ENCODE results near the gene MPV17.
"Not testable (repeated sequence)": the region's sequence is repeated elsewhere in the genome, so short reads cannot be mapped to it uniquely, and the experiment has no call there.

Gene MPV17

DNA sequence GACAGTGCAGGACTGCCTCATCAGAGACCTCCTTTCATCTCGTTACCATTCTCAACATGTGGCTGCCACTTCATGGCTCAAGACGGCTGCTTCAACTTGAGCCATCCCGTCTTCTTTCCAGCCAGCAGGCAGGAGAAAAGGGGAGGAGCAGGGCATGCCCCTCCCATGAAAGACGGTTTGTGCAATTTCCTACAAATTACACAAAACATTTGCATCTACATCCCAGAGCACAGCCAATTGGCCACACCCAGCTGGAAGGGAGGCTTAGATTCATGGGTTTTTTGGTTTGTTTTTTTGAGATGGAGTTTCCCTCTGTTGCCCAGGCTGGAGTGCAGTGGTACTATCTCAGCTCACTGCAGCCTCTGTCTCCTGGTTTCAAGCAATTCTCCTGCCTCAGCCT lies 26.4 kb downstream of the MPV17 start:
- no peak for DNase-seq

DNA sequence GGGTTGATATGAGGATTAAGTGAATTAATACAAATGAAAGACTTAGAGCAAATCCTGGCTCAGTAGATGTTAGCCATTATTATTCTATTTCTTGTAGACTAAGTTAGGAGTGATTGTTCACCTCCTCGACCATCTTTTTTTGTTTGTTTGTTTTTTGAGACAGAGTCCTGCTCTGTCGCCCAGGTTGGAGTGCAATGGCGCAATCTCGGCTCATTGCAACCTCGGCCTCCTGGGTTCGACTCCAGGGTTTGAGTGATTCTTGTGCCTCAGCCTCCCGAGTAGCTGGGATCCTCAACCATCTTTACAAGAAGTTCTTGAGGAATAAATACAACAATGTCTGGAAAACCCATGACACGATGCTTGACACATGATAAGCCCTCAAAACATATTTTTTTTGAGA lies 28.0 kb downstream of the MPV17 start:
- DNase-seq = no peak

GRCh38 chr2:27291865-27292264 lies 31.0 kb downstream of the MPV17 start:
- no peak for DNase-seq

- DNase-seq = no peak
Observed at GRCh38 chr2:27290549-27290948, 32.3 kb downstream of the MPV17 start.

- no peak for DNase-seq
Observed at GRCh38 chr2:27288610-27289009, 34.3 kb downstream of the MPV17 start.

DNA sequence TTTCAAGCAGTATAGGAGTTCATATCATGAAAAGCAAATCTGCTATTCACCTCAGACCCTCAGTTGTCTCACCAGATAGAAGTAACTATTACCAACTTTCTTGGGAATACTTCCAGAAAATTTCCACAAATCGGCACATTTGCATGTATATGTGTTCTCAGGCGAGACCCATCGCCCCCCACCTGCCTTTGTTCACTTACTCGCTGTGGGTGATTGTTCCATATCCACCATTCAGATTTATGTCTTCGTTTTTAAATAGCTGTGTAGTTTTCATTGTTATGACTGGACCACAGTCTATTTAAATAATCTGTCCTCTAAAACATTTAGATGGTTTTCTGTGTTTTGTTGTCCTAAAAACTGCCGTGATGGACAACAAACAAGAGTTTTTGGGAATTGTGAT lies 37.4 kb downstream of the MPV17 start:
- DNase-seq = no peak

DNA sequence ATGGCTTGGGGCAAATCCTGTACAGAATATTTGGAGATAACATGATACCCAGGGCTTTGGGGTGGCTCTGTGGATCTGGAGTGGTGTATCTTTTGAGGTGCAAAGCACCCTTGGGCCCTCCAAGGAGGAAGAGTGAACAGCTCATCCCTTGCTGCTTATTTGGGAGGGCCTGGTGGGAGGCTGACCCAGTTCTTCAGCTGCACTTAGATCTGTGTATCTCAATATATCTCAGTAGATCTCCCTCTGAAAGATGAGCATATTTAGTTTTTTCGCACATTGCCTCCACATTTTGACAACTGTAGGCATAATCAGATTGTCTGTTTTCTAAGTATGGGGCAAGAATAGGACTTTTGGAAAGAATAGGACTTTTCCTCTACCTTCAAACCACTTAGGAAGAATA lies 37.9 kb downstream of the MPV17 start:
- no peak for DNase-seq

DNA sequence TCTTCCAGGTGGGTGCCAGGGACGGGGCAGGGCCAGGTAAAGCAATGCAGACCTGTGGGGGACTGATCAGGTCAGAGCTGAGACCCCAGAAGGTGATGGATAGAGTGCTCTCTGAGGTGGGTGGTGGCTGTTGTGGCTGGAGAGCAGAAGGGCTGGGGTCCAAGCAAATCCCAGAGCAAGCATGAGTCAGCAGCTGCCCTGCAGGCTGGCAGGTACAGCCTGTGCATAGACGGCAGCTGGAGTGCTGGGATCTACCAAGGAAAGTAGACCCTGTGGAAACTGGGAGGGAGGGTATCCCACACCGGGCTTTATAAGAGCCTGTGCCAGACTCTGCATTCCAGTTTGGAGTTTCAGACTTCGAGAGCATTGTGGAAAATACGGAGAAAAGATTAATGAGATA lies 40.0 kb downstream of the MPV17 start:
- no peak for DNase-seq

DNA sequence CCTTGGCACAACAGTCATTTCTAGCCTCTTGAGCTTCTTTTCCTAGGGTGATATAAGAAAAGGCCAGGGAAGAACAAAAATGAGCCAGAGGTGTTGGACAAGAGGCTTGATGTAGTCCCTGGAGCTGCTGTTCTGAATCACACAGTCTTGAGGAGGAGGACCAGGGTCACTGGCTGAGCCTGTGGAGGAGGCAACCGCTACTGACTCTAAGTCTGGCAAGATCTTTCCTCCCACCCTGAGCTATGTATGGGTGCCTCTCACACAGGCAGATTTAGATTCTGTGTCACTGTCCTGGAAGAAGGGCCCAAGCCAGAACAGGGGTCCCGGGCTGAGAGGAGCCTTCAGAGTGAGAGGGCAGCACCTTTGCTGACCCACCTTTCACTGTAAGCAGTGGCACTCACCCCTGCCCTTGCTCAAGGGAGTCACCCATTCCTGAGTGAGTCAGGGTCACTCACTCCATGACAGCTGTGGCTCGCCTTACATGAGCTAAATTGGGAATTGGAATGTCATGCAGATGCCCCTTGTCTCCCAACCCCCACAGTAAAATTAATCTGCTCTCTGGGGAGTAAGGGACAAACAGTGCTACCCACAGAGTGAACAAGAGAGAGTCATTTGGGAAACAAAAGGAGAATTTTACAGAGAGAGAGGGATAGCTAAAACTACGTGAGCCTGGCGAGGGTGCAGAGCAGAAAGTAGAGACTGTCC lies 40.9 kb downstream of the MPV17 start, which contains the start of gene TRIM54:
TSS of gene TRIM54 (plus strand) at position 575 of the 705 bp plus-strand sequence. CDS start 303 bp downstream, outside the sequence.
- DNase-seq = no peak

GRCh38 chr2:27281442-27281841 lies 41.5 kb downstream of the MPV17 start:
- DNase-seq = no peak

DNA sequence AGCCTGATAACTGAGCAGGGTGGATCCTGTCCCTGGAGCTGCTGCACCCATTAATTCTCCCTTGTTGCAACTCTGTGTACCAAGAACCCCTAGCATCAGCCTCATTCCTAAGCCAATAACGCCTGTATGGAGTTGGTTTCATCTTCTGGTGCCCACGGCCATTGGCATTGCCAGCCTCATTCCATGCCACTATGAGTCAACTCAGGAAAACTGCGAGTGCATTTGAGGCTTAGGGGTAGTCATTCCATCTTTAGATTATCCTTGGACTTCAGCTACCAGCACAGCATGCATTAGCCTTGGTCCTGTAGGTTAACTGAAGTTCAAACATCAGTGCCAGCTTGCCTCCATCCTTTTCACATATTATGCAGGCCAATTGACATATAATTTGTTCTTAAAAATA lies 42.1 kb downstream of the MPV17 start:
- no peak for DNase-seq

DNA sequence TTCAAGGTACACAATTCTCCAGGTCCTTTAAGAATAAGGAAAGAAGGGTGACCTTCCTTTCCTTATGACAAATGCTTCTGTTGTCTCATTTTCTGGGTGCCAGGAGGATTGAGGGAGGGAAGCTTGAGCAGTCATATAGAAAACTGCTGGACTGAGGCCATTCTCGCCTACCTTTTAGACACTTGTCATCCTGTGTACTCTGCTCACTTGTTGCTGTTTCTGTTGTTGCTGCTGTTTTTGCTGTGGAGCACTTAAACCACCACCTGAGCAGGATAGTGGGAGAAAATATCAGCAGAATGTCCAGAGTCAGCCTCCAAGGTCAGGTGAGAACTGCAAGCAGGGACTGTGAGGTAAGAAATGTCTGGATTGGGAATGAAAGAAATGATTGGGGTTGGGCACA lies 44.9 kb downstream of the MPV17 start:
- no peak for DNase-seq

DNA sequence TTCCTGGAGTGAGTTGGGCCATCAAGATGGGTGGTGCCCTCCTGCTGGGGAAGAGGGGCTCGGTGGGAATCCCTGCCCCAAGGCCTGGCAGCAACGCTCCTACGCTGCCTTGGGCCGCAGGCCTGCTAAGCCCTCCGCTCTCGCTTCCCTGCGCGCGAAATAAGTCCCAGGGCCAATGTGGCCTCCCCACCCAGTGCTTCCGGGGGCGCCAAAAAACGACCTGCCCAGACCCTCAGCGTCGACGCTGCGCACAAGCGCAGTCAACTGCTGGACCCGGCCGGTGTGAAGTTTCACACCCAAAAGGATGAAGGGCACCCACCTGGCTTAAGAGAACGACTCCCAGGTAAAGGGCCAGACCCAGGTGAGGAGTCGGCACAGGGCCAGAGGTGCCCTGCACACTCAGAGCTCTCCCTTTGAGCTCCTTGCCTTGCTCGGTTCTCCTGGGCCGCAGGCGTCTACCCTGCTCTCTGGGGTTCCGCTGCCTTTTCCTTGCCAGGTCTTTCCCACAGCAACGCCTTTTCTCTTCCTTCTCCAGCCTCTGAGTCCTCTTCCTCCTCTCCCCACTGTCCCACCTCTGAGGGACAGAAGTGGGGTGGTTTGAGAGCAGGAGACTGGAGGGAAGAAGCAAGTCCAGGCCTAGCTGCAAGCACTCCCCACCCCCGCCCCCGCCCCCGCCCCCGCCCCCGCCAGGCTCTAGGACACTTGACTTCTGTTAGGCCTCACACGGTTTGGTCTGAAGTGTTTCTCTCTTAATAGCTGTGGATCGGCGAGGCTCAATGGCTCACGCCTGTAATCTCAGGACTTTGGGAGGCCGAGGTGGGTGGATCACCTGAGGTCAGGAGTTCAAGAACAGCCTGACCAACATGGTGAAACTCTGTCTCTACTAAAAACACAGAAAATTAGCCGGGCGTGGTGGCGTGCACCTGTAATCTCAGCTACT lies 47.4 kb downstream of the MPV17 start, which contains the start of gene DNAJC5G:
TSS of gene DNAJC5G (plus strand) at position 223 of the 940 bp plus-strand sequence. CDS start 1,296 bp downstream, outside the sequence.
- no peak for DNase-seq

- DNase-seq = not testable (repeated sequence)
Observed at GRCh38 chr2:27272537-27273522, 50.1 kb downstream of the MPV17 start.

DNA sequence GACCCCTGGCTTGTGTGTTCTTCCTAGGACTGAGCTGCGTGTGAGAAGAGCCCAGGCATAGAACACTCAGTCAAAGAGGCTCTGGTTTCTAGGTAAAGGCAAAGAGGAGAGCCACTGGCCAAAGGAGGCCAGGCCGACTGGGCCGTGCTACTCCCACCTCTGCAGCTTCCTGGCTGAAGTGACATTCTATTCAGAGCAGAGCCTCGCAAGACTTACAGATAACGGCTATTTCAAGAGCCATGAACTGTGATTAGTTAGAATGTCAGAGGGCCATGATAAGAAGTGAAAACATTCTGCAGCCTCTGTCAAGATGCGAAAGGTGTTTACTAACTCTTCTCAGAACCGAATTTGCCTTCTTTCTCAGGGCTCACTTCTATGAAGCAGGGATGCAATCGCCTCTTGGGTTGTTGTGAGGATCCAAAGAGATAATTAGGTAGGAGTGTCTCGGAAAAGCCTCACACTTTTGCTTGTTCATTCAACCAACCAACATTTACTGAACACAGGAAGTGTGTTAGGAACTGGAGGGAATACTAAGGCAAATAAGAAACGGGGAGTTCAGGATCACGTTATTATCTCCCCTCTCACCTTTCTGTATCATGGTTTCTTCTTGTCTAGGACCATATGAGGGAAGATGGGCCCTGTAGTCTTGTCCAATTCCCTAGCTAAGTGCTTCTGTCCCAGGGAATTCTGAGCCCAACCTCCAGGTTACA lies 51.1 kb downstream of the MPV17 start:
- no peak for DNase-seq

- no peak for DNase-seq
Observed at GRCh38 chr2:27270670-27271069, 52.2 kb downstream of the MPV17 start.

DNA sequence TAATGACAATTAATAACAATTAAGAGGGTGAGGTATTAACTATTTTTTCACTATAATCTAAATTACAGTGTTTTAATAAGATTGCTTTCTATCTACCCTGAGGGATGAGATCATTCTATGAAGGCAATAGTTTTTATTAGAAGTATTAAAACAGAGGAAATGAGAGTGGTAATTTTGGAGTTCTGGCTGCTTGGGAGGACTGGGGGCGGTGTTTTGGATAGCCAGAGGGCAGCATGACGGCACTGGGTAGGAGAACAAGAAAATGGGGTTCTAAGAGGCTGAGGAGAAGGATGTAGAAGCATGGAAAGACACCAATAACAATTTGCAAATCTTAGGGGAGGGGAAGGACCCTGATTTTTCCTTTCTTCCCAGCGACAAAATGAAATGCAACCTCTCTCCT lies 52.8 kb downstream of the MPV17 start:
- no peak for DNase-seq

DNA sequence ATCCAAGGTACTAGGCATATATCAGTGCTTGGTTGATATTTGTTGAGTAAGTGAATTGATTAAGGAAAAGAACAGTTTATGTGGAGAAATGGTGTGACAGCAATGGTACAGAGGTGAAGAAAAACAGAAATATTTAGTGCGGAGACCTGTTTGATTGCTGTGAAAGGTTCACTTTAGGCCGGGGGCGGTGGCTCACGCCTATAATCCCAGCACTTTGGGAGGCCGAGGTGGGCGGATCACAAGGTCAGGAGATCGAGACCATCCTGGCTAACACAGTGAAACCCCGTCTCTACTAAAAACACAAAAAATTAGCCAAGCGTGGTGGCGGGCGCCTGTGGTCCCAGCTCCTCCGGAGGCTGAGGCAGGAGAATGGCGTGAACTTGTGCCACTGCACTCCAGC lies 54.6 kb downstream of the MPV17 start:
- DNase-seq = not testable (repeated sequence)

GRCh38 chr2:27265536-27265870 lies 57.4 kb downstream of the MPV17 start:
- DNase-seq = no peak

GRCh38 chr2:27264753-27265535 lies 58.0 kb downstream of the MPV17 start:
- DNase-seq = peak; percentile 66

GRCh38 chr2:27264253-27264752 lies 58.6 kb downstream of the MPV17 start:
- DNase-seq = peak; percentile 22

Data from activated naive CD4-positive, alpha-beta T cell treated with Interleukin-2 at 50 U/mL for 16 hours (primary cell).